WTC11 (cell line): ENCODE results near the gene ABCC9.

ENCODE experiments used
- CBFB ChIP-seq: sonication (generic); formaldehyde crosslinking; IDR thresholded peaks from 2 replicates; pipeline ENCODE4 v1.8.1; 2022; ENCODE audit warnings: mild to moderate bottlenecking, low read depth, missing genetic modification reagents
- KAT7 ChIP-seq: sonication (generic); formaldehyde crosslinking; IDR thresholded peaks from 2 replicates; pipeline ENCODE4 v1.8.1; 2023; ENCODE audit warnings: missing genetic modification reagents, mild to moderate bottlenecking, borderline replicate concordance
- SP1 ChIP-seq: sonication (generic); formaldehyde crosslinking; conservative IDR thresholded peaks from 2 replicates; pipeline ENCODE4 v1.8.1; 2022; ENCODE audit warnings: missing genetic modification reagents
- TCF7 ChIP-seq: sonication (generic); formaldehyde crosslinking; IDR thresholded peaks from 2 replicates; pipeline ENCODE4 v1.8.0; 2022; ENCODE audit warnings: mild to moderate bottlenecking, low read depth, missing genetic modification reagents, moderate library complexity
- TEAD4 ChIP-seq: sonication (generic); formaldehyde crosslinking; IDR thresholded peaks from 2 replicates; pipeline ENCODE4 v1.8.0; 2022; ENCODE audit warnings: mild to moderate bottlenecking, missing genetic modification reagents
- ZNF121 ChIP-seq: sonication (generic); formaldehyde crosslinking; IDR thresholded peaks from 2 replicates; pipeline ENCODE4 v1.8.0; 2023; ENCODE audit warnings: missing genetic modification reagents
- ZNF396 ChIP-seq: fragments of 250-450 bp; sonication (Bioruptor Pico); IDR thresholded peaks from 2 replicates; pipeline ENCODE4 v1.8.0; 2021; ENCODE audit warnings: mild to moderate bottlenecking, moderate library complexity, borderline replicate concordance
- TF ChIP-seq, protein P1 (sequence below): sonication (generic); formaldehyde crosslinking; IDR thresholded peaks from 2 replicates; pipeline ENCODE4 v1.8.1; 2023; ENCODE audit warnings: mild to moderate bottlenecking, missing genetic modification reagents
- TF ChIP-seq, protein P2 (sequence below): fragments of 200-600 bp; IDR thresholded peaks from 2 replicates; pipeline ENCODE4 v1.8.0; 2022; ENCODE audit warnings: antibody characterized with exemption
- TF ChIP-seq, protein P3 (sequence below): sonication (generic); formaldehyde crosslinking; IDR thresholded peaks from 2 replicates; pipeline ENCODE4 v1.8.1; 2022; ENCODE audit warnings: low read depth, missing genetic modification reagents, borderline replicate concordance

DNA sequence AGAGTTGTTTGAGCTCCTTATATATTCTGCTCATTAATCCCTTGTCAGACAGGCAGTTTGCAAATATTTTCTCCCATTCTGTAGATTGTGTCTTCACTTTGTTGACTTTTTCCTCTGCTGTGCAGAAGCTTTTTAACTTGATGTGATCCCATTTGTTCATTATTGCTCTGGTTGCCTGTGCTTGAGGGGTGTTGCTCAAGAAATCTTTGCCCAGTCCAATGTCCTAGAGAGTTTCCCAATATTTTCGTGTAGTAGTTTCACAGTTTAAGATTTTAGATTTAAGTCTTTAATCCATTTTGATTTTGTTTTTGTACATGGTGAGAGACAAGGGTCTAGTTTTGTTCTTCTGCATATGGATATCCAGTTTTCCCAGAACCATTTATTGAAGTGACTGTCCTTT is 19.8 kb downstream of the ABCC9 start:
- TF ChIP-seq, protein P1, sequence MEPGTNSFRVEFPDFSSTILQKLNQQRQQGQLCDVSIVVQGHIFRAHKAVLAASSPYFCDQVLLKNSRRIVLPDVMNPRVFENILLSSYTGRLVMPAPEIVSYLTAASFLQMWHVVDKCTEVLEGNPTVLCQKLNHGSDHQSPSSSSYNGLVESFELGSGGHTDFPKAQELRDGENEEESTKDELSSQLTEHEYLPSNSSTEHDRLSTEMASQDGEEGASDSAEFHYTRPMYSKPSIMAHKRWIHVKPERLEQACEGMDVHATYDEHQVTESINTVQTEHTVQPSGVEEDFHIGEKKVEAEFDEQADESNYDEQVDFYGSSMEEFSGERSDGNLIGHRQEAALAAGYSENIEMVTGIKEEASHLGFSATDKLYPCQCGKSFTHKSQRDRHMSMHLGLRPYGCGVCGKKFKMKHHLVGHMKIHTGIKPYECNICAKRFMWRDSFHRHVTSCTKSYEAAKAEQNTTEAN (CRISPR knock-in tag): no peak
- TF ChIP-seq, protein P2, sequence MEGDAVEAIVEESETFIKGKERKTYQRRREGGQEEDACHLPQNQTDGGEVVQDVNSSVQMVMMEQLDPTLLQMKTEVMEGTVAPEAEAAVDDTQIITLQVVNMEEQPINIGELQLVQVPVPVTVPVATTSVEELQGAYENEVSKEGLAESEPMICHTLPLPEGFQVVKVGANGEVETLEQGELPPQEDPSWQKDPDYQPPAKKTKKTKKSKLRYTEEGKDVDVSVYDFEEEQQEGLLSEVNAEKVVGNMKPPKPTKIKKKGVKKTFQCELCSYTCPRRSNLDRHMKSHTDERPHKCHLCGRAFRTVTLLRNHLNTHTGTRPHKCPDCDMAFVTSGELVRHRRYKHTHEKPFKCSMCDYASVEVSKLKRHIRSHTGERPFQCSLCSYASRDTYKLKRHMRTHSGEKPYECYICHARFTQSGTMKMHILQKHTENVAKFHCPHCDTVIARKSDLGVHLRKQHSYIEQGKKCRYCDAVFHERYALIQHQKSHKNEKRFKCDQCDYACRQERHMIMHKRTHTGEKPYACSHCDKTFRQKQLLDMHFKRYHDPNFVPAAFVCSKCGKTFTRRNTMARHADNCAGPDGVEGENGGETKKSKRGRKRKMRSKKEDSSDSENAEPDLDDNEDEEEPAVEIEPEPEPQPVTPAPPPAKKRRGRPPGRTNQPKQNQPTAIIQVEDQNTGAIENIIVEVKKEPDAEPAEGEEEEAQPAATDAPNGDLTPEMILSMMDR: no peak
- TF ChIP-seq ZNF121 (CRISPR knock-in tag) (no peak), CBFB (CRISPR knock-in tag) (no peak), TEAD4 (CRISPR knock-in tag) (no peak), TCF7 (CRISPR knock-in tag) (no peak), KAT7 (no peak), ZNF396 (no peak), SP1 (CRISPR knock-in tag) (no peak)
- TF ChIP-seq, protein P3, sequence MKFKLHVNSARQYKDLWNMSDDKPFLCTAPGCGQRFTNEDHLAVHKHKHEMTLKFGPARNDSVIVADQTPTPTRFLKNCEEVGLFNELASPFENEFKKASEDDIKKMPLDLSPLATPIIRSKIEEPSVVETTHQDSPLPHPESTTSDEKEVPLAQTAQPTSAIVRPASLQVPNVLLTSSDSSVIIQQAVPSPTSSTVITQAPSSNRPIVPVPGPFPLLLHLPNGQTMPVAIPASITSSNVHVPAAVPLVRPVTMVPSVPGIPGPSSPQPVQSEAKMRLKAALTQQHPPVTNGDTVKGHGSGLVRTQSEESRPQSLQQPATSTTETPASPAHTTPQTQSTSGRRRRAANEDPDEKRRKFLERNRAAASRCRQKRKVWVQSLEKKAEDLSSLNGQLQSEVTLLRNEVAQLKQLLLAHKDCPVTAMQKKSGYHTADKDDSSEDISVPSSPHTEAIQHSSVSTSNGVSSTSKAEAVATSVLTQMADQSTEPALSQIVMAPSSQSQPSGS (CRISPR knock-in tag): no peak
